ENCODE measurements around the gene ZFP36. TPM values are rescaled to one million over a fixed set of nuclear protein-coding genes. Genes with fewer than 3 reads are reported as not detected.

The ZFP36 gene
- total RNA-seq, 1 donor from 2014 or later = 111 TPM

GRCh38 chr19:39381910-39382611 is 24.6 kb upstream of the ZFP36 start:
- H3K9me3 Mint-ChIP-seq = no peaks in the 10 kb centered on the region
- no peaks in the 10 kb centered on the region for H3K27me3 Mint-ChIP-seq (ENCODE audit: low read depth)
- H3K4me1 Mint-ChIP-seq = no peaks in the 10 kb centered on the region
- H3K36me3 Mint-ChIP-seq = peaks cover 40% of the 10 kb centered on the region
- H3K27ac Mint-ChIP-seq = no peak overlapping the region
- DNase-seq (ENCODE audit: low spot score in 2 of 2, unreplicated experiment in 2 of 2) = no peak
- no peak overlapping the region for H3K4me3 Mint-ChIP-seq
- no peak for TF ChIP-seq CTCF (IDR thresholded peaks at IDR 0.05; ENCODE audit: unreplicated experiment)

- H3K27ac Mint-ChIP-seq = no peak overlapping the region
Observed at GRCh38 chr19:39382991-39383828, 23.4 kb upstream of the ZFP36 start.

GRCh38 chr19:39384839-39385568 is 21.6 kb upstream of the ZFP36 start:
- Mint-ChIP-seq H3K36me3 (peaks cover 40% of the 10 kb centered on the region), H3K4me3 (no peak overlapping the region), H3K9me3 (no peaks in the 10 kb centered on the region), H3K4me1 (peaks cover 2% of the 10 kb centered on the region), H3K27ac (no peak overlapping the region), H3K27me3 (ENCODE audit: low read depth) (no peaks in the 10 kb centered on the region)
- no peak for DNase-seq (ENCODE audit: low spot score in 2 of 2, unreplicated experiment in 2 of 2)
- no peak for TF ChIP-seq CTCF (IDR thresholded peaks at IDR 0.05; ENCODE audit: unreplicated experiment)

More at GRCh38 chr19:39382991-39383828, 23.4 kb upstream of the ZFP36 start:
- Mint-ChIP-seq H3K36me3 (peaks cover 42% of the 10 kb centered on the region), H3K9me3 (no peaks in the 10 kb centered on the region), H3K4me1 (no peaks in the 10 kb centered on the region), H3K4me3 (no peak overlapping the region), H3K27me3 (ENCODE audit: low read depth) (no peaks in the 10 kb centered on the region)
- no peak for TF ChIP-seq CTCF (IDR thresholded peaks at IDR 0.05; ENCODE audit: unreplicated experiment)
- DNase-seq (ENCODE audit: low spot score in 2 of 2, unreplicated experiment in 2 of 2) = no peak

GRCh38 chr19:39385629-39386411 is 20.8 kb upstream of the ZFP36 start:
- Mint-ChIP-seq H3K4me3 (no peak overlapping the region), H3K36me3 (peaks cover 38% of the 10 kb centered on the region), H3K9me3 (no peaks in the 10 kb centered on the region), H3K4me1 (peaks cover 7% of the 10 kb centered on the region), H3K27me3 (ENCODE audit: low read depth) (no peaks in the 10 kb centered on the region), H3K27ac (peak overlapping the region; percentile 61)
- TF ChIP-seq CTCF (IDR thresholded peaks at IDR 0.05; ENCODE audit: unreplicated experiment) = no peak
- no peak for DNase-seq (ENCODE audit: low spot score in 2 of 2, unreplicated experiment in 2 of 2)

GRCh38 chr19:39386557-39386956 is 20.1 kb upstream of the ZFP36 start:
- Mint-ChIP-seq H3K27me3 (ENCODE audit: low read depth) (no peaks in the 10 kb centered on the region), H3K9me3 (no peaks in the 10 kb centered on the region), H3K36me3 (peaks cover 31% of the 10 kb centered on the region), H3K4me3 (no peak overlapping the region), H3K4me1 (peaks cover 12% of the 10 kb centered on the region), H3K27ac (peak overlapping the region; percentile 8)
- no peak for DNase-seq (ENCODE audit: low spot score in 2 of 2, unreplicated experiment in 2 of 2)
- TF ChIP-seq CTCF (IDR thresholded peaks at IDR 0.05; ENCODE audit: unreplicated experiment) = no peak
